Ecto neural progenitor cell (in vitro differentiated cells): ENCODE measurements around the gene SLC2A5.
A peak's percentile ranks its signal among the peaks of the same experiment; 100 is the strongest.
"Not testable (repeated sequence)": the region's sequence is repeated elsewhere in the genome, so short reads cannot be mapped to it uniquely, and the experiment has no call there.

Experiments
- DNase-seq: peaks from one replicate; pipeline ENCODE4 v3.0.0-alpha.2; 2018; ENCODE audit warnings: low spot score

The SLC2A5 gene

DNA sequence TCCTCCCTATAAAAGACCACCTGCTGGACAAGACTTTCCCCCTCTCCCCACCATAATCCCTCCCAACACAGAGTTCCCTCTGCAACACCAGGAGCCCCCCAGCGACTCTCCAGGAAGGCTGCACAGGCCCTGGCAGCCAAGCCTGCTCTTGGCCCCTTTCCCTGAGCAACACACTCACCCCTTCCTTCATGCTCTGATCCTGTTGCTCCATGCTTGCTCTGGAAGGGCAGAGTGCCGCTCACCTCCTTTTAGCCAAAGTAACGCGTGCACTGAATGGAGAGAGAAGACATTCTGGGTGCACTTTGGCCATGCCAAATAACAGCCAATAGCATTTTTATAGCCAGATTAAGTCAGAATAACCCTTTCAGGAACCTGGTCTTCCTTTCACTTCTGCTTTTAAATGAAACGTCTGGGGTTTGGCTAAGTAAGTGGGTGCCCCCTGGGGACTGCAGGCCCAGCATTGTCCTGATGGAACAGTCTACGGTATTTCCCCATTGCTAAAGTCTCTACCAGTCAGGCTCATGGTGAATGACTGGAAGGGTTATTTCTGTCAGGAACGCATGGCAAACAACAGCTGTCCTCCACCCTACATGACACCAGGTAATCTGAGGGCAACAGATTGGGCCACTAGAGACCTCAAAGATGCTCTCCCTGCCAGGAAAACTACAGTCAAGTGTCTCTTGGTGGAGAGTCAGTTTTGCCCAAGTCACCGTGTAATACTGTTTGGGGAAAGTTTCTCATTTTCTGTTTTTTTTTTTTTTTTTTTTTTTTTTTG is at the start of gene SLC2A5:
Gene SLC2A5 (minus strand): TSS at position 310 of the 775 bp plus-strand sequence. CDS start 99 bp downstream, at position 211.
- DNase-seq = no peak

GRCh38 chr1:9118186-9118585 is 48.8 kb upstream of the SLC2A5 start:
- DNase-seq = no peak

GRCh38 chr1:9115351-9116205 is 46.1 kb upstream of the SLC2A5 start:
- no peak for DNase-seq

DNA sequence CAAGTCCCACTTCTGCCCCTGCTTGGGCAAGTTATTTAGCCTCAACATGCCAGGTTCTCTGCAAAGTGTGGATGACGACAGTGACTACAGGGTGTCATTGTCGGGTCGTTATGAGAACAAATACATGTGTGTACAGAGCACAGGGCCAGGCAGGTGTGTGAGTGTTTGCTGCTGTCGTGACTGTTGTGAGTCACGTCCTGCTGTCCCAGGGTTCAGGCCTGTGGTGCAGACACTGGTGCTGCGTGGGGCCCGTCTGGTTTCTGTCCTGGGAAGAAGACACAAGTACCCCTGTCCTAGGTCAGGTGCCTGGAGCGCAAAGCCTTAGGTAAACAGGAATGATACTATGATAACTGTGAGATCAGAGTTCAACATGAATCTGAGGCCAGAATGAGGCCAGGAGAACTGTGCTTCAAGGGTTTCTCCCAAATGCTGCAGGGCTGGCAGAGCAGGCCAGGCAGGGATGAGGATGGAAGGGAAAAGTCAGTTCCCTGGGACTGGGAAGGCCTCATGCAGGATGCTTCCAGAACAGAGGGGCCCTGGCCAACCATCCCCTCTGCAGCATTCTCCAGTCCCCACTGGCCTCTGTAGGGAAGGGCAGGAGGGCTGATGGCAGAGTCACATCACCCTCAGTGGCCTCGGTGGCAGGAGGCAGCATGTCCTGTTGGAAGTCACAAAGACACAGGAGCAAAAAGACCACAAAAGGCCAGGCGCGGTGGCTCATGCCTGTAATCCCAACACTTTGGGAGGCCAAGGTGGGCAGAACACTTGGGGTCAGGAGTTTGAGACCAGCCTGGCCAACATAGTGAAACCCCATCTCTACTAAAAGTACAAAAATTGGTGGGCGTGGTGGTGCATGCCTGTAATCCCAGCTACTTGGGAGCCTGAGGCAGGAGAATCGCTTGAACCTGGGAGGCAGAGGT is 43.8 kb upstream of the SLC2A5 start:
- no peak for DNase-seq

DNA sequence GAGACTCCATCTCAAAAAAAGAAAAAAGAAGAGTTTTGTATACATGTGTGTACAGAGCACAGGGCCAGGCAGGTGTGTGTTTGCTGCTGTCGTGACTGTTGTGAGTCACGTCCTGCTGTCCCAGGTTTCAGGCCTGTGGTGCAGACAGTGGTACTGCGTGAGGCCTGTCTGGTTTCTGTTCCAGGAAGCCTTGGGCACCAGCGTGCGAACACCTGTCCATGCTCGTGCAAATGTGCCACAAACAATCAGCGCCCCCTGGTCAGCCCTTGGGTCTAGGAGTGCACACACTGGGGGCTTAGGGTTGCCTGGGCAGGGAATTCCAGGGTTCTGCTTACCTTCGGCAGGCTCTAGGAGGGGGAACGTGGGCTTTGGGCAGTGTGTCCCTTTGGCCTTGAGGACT is 42.5 kb upstream of the SLC2A5 start:
- DNase-seq = no peak

- no peak for DNase-seq
These were observed 41.9 kb upstream of the SLC2A5 start for GRCh38 chr1:9111357-9111691.

DNA sequence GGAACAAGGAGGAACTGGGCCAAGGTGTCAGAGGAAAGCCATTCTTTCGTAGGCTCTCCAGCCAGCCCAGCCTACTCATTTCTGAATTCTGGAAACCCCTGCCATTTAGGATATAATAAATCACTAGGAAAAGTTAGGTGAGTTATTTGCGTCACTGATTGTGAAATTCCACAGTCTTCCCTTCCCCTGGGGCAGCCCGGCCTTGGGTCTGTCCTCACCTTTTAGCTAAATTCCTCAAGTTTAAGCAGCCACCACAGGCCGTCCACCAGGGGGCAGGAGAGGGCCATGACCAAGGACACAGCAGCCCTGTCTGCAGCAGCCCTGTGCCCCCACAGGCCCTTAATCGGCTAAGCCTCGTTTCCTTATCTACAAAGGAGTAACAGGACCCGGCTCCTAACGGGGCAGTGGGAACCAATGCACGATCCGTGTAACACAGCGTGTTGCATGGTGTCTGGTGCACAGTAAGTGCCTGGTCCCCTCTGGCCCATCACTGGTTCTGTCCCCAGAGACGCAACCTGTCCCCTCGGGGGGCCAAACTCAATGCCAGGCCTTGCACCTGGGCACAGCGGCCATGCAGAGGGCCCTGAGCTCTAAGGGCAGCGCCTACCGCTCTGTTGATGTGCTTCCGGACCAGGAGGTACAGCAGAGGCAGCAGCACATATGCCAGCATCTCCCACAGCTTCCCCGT is 41.4 kb upstream of the SLC2A5 start:
- DNase-seq = peak; percentile 92

- DNase-seq = no peak
These were observed 38.7 kb upstream of the SLC2A5 start for GRCh38 chr1:9108056-9108665.

DNA sequence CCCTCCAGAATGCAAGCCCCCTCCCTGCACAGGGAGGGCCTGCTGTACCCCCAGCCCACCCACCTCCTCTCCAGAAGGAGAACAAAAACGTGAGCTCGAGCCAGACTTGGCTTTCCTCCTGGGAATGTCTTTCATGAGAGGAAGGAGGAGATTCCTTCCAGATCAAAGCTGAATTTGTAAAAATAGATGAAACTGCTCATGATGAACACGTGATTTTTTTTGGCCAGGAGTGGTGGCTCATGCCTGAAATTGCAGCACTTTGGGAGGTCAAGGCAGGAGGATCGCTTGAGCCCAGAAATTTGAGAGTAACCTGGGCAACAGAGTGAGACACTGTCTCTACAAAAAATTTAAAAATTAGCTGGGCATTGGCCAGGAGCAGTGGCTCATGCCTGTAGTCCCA is 37.7 kb upstream of the SLC2A5 start:
- no peak for DNase-seq

DNA sequence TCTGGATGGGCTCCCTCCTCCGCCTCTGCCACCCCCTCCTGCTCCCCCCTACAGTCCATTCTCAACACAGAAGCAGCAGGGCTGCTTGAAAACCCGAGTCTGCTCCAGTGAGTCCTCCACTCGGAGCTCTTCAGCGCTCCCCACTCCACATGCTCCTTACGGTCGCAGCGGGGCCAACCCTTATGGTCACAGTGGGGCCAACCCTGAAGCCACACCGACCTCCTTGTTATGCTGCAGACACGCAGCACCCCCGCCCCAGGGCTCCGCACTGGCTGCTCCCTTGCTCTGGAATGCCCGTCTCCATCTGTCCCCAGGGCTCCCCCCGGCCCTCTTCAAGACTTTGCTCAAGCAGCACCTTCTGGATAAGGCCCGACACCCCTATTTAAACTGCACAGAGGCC is 36.9 kb upstream of the SLC2A5 start:
- DNase-seq = no peak

GRCh38 chr1:9105336-9105867 is 36.0 kb upstream of the SLC2A5 start:
- no peak for DNase-seq

DNA sequence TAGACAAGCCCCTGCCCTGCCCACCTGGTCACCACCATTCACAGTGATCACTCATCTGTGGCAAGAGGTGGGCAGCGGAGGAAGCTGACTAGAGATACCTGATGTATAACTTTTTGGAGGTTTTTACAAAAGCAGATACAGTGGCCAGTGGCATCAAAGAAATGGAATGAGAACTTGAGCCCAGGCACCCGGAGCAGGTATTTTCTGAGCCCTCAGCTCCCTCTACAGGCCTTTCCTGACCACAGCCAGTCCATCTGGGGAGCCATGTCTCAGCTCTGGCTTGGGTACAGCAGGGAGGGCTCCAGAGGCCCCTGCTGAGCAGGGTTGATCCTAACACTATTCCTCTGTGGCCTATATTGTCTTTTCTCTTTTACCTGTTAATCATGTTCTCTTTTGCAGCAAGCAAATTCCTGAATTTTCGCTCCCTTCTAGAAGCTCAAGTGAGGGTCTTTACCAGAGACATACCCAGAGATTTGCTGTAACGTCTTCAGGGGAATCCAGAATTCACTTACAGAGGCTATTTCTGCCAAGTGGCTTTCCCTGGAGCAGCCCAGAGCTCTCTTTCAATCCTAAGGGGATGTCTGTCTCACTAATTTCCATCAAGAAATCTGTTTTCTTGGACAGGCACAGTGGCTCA is 32.2 kb upstream of the SLC2A5 start:
- DNase-seq = peak; percentile 71

DNA sequence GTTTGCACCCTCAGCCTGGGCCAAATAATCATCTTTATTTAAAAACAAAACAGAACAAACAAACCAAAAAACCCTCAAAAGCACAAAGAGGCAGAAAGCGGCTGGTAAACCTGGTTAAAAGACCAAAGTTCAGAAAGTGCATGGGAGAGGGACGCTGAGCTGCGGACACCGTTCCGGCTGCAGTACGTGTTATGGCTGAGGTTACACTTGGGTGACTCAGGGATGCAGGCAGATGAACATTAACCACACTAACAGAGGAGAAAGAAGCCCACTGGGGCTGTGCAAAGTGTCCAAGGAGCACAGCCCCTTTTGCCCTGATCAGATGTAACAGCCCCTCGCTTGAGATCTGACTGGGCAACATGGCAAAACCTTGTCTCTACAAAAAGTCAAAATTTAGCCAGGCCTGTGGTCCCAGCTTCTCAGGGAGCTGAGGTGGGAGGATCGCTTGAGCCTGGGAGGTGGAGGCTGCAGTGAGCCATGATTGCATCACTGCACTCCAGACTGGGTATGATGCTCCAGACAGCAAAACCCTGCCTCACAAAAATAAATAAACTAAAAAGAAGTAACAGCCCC is 31.1 kb upstream of the SLC2A5 start:
- DNase-seq = no peak

DNA sequence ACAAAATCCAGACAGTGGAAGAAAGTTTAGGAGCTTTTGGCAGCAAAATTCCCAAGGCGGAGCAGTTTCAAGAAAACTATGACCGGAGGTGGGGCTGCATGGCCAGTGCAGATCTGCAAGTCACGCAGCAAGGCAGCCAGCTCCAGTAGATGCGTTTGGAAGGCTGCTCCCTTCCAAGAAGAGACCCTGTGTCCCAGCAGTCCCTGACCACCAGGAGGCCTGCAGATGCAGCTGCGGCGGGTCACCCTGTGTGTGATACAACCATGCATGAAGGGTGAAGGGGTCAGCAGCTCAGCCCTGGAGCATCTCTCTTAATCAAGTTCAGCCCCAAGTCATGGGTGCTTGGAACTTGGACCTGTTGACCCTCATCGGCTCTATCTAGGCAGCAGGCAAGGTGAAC is 30.1 kb upstream of the SLC2A5 start:
- DNase-seq = no peak

- DNase-seq = no peak
These were observed 28.7 kb upstream of the SLC2A5 start for GRCh38 chr1:9097947-9098705.

- no peak for DNase-seq
These were observed 26.4 kb upstream of the SLC2A5 start for GRCh38 chr1:9095818-9096217.

DNA sequence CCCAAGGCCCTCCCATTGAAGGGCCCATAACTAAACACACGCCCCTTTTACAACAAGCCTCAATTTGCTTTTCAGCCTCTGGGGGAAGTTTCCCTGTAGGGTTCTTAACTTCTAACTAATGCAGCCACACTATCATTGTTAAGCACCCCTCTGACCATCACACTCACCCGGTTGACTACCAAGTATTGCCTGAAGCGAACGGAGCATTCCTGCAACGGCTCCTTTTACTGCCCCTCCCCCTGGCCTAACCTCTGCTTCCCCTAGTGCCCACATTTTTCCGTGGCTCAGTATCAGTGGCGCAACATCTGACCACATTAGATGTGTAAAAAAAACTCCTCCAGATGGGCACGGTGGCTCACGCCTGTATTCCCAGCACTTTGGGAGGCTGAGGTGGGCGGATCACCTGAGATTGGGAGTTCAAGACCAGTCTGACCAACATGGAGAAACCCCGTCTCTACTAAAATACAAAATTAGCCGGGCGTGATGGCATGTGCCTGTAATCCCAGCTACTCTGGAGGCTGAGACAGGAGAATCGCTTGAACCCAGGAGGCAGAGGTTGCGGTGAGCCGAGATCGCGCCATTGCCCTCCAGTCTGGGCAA is 24.7 kb upstream of the SLC2A5 start:
- not testable (repeated sequence) for DNase-seq

DNA sequence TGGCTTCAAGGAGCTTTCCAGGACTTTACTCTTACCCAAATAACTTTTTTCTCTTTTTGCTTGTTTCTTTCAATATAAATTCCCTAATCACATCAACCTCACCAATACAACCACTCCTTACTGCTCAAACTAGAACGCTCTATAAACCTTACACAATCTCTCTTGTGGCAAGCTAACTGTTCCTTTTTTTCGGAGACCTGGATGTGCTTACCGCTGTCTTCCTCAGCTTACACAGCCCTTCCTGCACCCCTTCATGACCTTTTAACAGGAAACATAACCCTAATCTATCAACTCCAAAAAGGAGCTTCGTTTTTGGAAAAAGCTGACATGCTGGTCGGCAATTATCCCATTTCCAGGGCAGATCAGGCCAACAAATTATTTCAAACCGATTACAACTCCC is 24.1 kb upstream of the SLC2A5 start:
- DNase-seq = no peak

DNA sequence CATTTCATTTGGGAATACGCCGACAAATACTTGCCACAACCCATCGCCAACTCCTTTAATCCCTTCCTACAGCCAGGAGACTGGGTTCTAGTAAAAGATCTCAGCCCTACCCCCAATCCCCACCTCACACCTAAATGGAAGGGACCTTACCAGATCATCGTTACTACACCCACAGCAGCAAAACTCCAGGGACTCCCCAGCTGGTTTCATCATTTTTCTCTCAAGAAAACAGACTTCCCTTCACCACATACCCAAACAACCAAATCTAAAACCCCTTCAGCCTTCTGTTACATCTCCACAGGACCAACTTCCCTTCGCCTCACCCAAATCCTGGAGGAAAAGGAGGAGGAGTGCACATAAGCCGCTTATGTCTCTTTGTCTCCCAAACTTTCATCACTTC is 23.7 kb upstream of the SLC2A5 start:
- DNase-seq = no peak
